ENCODE measurements around the gene RASGEF1B.

Gene RASGEF1B

GRCh38 chr4:81465406-81466340 is 6.0 kb downstream of the RASGEF1B start:
- H3K9me3 ChIP-seq (ENCODE audit: control insufficient read depth, low read length), result no peaks in the 10 kb centered on the region
- 76% methylated on average over 7 of the region's 8 CpGs for WGBS
- H3K4me2 ChIP-seq (ENCODE audit: low read length, poor library complexity, severe bottlenecking), result no peak overlapping the region
- no peak overlapping the region for H3K23ac ChIP-seq (ENCODE audit: low read length in 2 of 2)
- H3K4me1 ChIP-seq (ENCODE audit: control insufficient read depth, insufficient read depth, low read depth, low read length), result peaks cover 1% of the 10 kb centered on the region
- no peak overlapping the region for H3K4ac ChIP-seq (ENCODE audit: low read depth in 1 of 2, low read length in 2 of 2)
- H3K27ac ChIP-seq (ENCODE audit: low read length, poor library complexity, severe bottlenecking), result no peak overlapping the region
- no peak overlapping the region for H2BK12ac ChIP-seq (ENCODE audit: low read length in 2 of 2)
- peaks cover 6 to 21% of the 10 kb centered on the region in 2 experiments for H3K27me3 ChIP-seq (ENCODE audit: control insufficient read depth in 1 of 2, insufficient read depth in 1 of 2, low read length in 2 of 2)
- no peak overlapping the region for H2BK15ac ChIP-seq (ENCODE audit: low read depth, poor library complexity, severe bottlenecking)
- H4K91ac ChIP-seq (ENCODE audit: low read length), result no peak overlapping the region
- H3K14ac ChIP-seq (ENCODE audit: low read length in 2 of 2), result no peak overlapping the region
- no peak overlapping the region for H3K9ac ChIP-seq (ENCODE audit: low read length)
- H3K79me1 ChIP-seq (replicated peaks; ENCODE audit: low read length, poor library complexity, severe bottlenecking), result no peaks in the 10 kb centered on the region
- no peak overlapping the region for H4K8ac ChIP-seq (ENCODE audit: low read length)
- no peak overlapping the region for H3K18ac ChIP-seq (ENCODE audit: low read depth in 1 of 2, low read length in 2 of 2)
- H3K4me3 ChIP-seq (ENCODE audit: insufficient read depth in 1 of 2, low read depth in 1 of 2, low read length in 2 of 2), result no peak overlapping the region
- DNase-seq, result no peak
- H3K36me3 ChIP-seq (ENCODE audit: control insufficient read depth in 1 of 2, insufficient read depth in 2 of 2, low read depth in 1 of 2, low read length in 2 of 2), result no peaks in the 10 kb centered on the region
- no peak overlapping the region for H2AK5ac ChIP-seq (ENCODE audit: low read length, severe bottlenecking)
- no peak overlapping the region for H2BK5ac ChIP-seq (ENCODE audit: low read depth, low read length, poor library complexity, severe bottlenecking)
- H2BK120ac ChIP-seq (ENCODE audit: low read depth, low read length), result no peak overlapping the region
- H2AFZ ChIP-seq (ENCODE audit: low read depth, low read length), result no peak overlapping the region

GRCh38 chr4:81460834-81461233 is 10.9 kb downstream of the RASGEF1B start:
- Histone ChIP-seq H4K8ac (ENCODE audit: low read length) (no peak overlapping the region), H3K27me3 (ENCODE audit: control insufficient read depth in 1 of 2, insufficient read depth in 1 of 2, low read length in 2 of 2) (peaks cover 0 to 4% of the 10 kb centered on the region in 2 experiments), H3K9ac (ENCODE audit: low read length) (no peak overlapping the region), H4K91ac (ENCODE audit: low read length) (no peak overlapping the region), H2BK12ac (ENCODE audit: low read length in 2 of 2) (no peak overlapping the region), H3K9me3 (ENCODE audit: control insufficient read depth, low read length) (no peaks in the 10 kb centered on the region), H3K79me1 (replicated peaks; ENCODE audit: low read length, poor library complexity, severe bottlenecking) (no peaks in the 10 kb centered on the region), H3K14ac (ENCODE audit: low read length in 2 of 2) (no peak overlapping the region), H2BK120ac (ENCODE audit: low read depth, low read length) (no peak overlapping the region), H2AFZ (ENCODE audit: low read depth, low read length) (no peak overlapping the region), H3K27ac (ENCODE audit: low read length, poor library complexity, severe bottlenecking) (no peak overlapping the region), H2BK5ac (ENCODE audit: low read depth, low read length, poor library complexity, severe bottlenecking) (no peak overlapping the region), H3K4me3 (ENCODE audit: insufficient read depth in 1 of 2, low read depth in 1 of 2, low read length in 2 of 2) (no peak overlapping the region), H3K36me3 (ENCODE audit: control insufficient read depth in 1 of 2, insufficient read depth in 2 of 2, low read depth in 1 of 2, low read length in 2 of 2) (no peaks in the 10 kb centered on the region), H3K4ac (ENCODE audit: low read depth in 1 of 2, low read length in 2 of 2) (no peak overlapping the region), H3K23ac (ENCODE audit: low read length in 2 of 2) (no peak overlapping the region), H3K18ac (ENCODE audit: low read depth in 1 of 2, low read length in 2 of 2) (no peak overlapping the region), H2BK15ac (ENCODE audit: low read depth, poor library complexity, severe bottlenecking) (no peak overlapping the region), H3K4me1 (ENCODE audit: control insufficient read depth, insufficient read depth, low read depth, low read length) (no peaks in the 10 kb centered on the region), H3K4me2 (ENCODE audit: low read length, poor library complexity, severe bottlenecking) (no peak overlapping the region), H2AK5ac (ENCODE audit: low read length, severe bottlenecking) (no peak overlapping the region)
- 95% methylated on average over 3 of the region's 3 CpGs for WGBS
- no peak for DNase-seq

GRCh38 chr4:81460191-81460701 is 11.5 kb downstream of the RASGEF1B start:
- Histone ChIP-seq H2AFZ (ENCODE audit: low read depth, low read length) (no peak overlapping the region), H4K91ac (ENCODE audit: low read length) (no peak overlapping the region), H4K8ac (ENCODE audit: low read length) (no peak overlapping the region), H3K4me3 (ENCODE audit: insufficient read depth in 1 of 2, low read depth in 1 of 2, low read length in 2 of 2) (no peak overlapping the region), H3K9ac (ENCODE audit: low read length) (no peak overlapping the region), H3K4me1 (ENCODE audit: control insufficient read depth, insufficient read depth, low read depth, low read length) (no peaks in the 10 kb centered on the region), H3K4me2 (ENCODE audit: low read length, poor library complexity, severe bottlenecking) (no peak overlapping the region), H2BK12ac (ENCODE audit: low read length in 2 of 2) (no peak overlapping the region), H3K14ac (ENCODE audit: low read length in 2 of 2) (no peak overlapping the region), H3K79me1 (replicated peaks; ENCODE audit: low read length, poor library complexity, severe bottlenecking) (no peaks in the 10 kb centered on the region), H3K27me3 (ENCODE audit: control insufficient read depth in 1 of 2, insufficient read depth in 1 of 2, low read length in 2 of 2) (peaks cover 0 to under 1% of the 10 kb centered on the region in 2 experiments), H3K4ac (ENCODE audit: low read depth in 1 of 2, low read length in 2 of 2) (no peak overlapping the region), H2AK5ac (ENCODE audit: low read length, severe bottlenecking) (no peak overlapping the region), H3K18ac (ENCODE audit: low read depth in 1 of 2, low read length in 2 of 2) (no peak overlapping the region), H2BK15ac (ENCODE audit: low read depth, poor library complexity, severe bottlenecking) (no peak overlapping the region), H2BK5ac (ENCODE audit: low read depth, low read length, poor library complexity, severe bottlenecking) (no peak overlapping the region), H3K9me3 (ENCODE audit: control insufficient read depth, low read length) (no peaks in the 10 kb centered on the region), H2BK120ac (ENCODE audit: low read depth, low read length) (no peak overlapping the region), H3K27ac (ENCODE audit: low read length, poor library complexity, severe bottlenecking) (no peak overlapping the region), H3K23ac (ENCODE audit: low read length in 2 of 2) (no peak overlapping the region), H3K36me3 (ENCODE audit: control insufficient read depth in 1 of 2, insufficient read depth in 2 of 2, low read depth in 1 of 2, low read length in 2 of 2) (no peaks in the 10 kb centered on the region)
- no peak for DNase-seq
- 44% methylated on average over 5 of the region's 5 CpGs for WGBS

- WGBS, result 85% methylated on average over 2 of the region's 2 CpGs
Observed at GRCh38 chr4:81459228-81459627, 12.5 kb downstream of the RASGEF1B start.

More at GRCh38 chr4:81459228-81459627, 12.5 kb downstream of the RASGEF1B start:
- Histone ChIP-seq H3K4me1 (ENCODE audit: control insufficient read depth, insufficient read depth, low read depth, low read length) (no peaks in the 10 kb centered on the region), H3K79me1 (replicated peaks; ENCODE audit: low read length, poor library complexity, severe bottlenecking) (no peaks in the 10 kb centered on the region), H3K18ac (ENCODE audit: low read depth in 1 of 2, low read length in 2 of 2) (no peak overlapping the region), H2AFZ (ENCODE audit: low read depth, low read length) (no peak overlapping the region), H2BK5ac (ENCODE audit: low read depth, low read length, poor library complexity, severe bottlenecking) (no peak overlapping the region), H2BK12ac (ENCODE audit: low read length in 2 of 2) (no peak overlapping the region), H3K14ac (ENCODE audit: low read length in 2 of 2) (no peak overlapping the region), H2BK120ac (ENCODE audit: low read depth, low read length) (no peak overlapping the region), H3K36me3 (ENCODE audit: control insufficient read depth in 1 of 2, insufficient read depth in 2 of 2, low read depth in 1 of 2, low read length in 2 of 2) (no peaks in the 10 kb centered on the region), H3K9me3 (ENCODE audit: control insufficient read depth, low read length) (no peaks in the 10 kb centered on the region), H3K4ac (ENCODE audit: low read depth in 1 of 2, low read length in 2 of 2) (no peak overlapping the region), H3K4me2 (ENCODE audit: low read length, poor library complexity, severe bottlenecking) (no peak overlapping the region), H3K4me3 (ENCODE audit: insufficient read depth in 1 of 2, low read depth in 1 of 2, low read length in 2 of 2) (no peak overlapping the region), H2BK15ac (ENCODE audit: low read depth, poor library complexity, severe bottlenecking) (no peak overlapping the region), H3K27me3 (ENCODE audit: control insufficient read depth in 1 of 2, insufficient read depth in 1 of 2, low read length in 2 of 2) (no peaks in the 10 kb centered on the region), H2AK5ac (ENCODE audit: low read length, severe bottlenecking) (no peak overlapping the region), H4K8ac (ENCODE audit: low read length) (no peak overlapping the region), H3K23ac (ENCODE audit: low read length in 2 of 2) (no peak overlapping the region), H3K9ac (ENCODE audit: low read length) (no peak overlapping the region), H4K91ac (ENCODE audit: low read length) (no peak overlapping the region), H3K27ac (ENCODE audit: low read length, poor library complexity, severe bottlenecking) (no peak overlapping the region)
- no peak for DNase-seq
